Ascending aorta (tissue), 2 donors: Measurements from ENCODE around the gene ADRM1. TPM values are rescaled to one million over a fixed set of nuclear protein-coding genes. Genes with fewer than 3 reads are reported as not detected.

Source experiments
- DNase-seq, 2 donors: peaks; one replicate each; pipeline ENCODE4 v3.0.0-alpha.2; 2019; ENCODE audit warnings: low spot score in 2 of 2
- H3K27ac ChIP-seq, 2 donors: fragments of 200-600 bp; sonication (generic); one replicate each; pipeline ENCODE4 v1.5.1; 2016 to 2017; ENCODE audit warnings: mild to moderate bottlenecking in 1 of 2
- H3K27me3 ChIP-seq: fragments of 200-600 bp; sonication (generic); one replicate; pipeline ENCODE4 v1.5.1; 2017
- H3K36me3 ChIP-seq, 2 donors: fragments of 200-600 bp; sonication (generic); one replicate each; pipeline ENCODE4 v1.5.1; 2016
- H3K4me1 ChIP-seq, 2 donors: fragments of 200-600 bp; sonication (generic); one replicate each; pipeline ENCODE4 v1.5.1; 2016 to 2017; ENCODE audit warnings: mild to moderate bottlenecking in 1 of 2
- H3K4me3 ChIP-seq, 2 donors: fragments of 200-600 bp; sonication (generic); one replicate each; pipeline ENCODE4 v1.5.1; 2016 to 2017; ENCODE audit warnings: mild to moderate bottlenecking in 1 of 2
- H3K9me3 ChIP-seq, 2 donors: fragments of 200-600 bp; sonication (generic); one replicate each; pipeline ENCODE4 v1.5.1; 2016
- CTCF ChIP-seq, 3 experiments: fragments of 200-600 bp in 2 of 3; fragments of 450-650 bp in 1 of 3; sonication (generic) in 2 of 3; IDR thresholded peaks; one replicate each; pipeline ENCODE4 v1.5.1; 2016 to 2019; ENCODE audit warnings: antibody characterized with exemption in 3 of 3, mild to moderate bottlenecking in 1 of 3, moderate library complexity in 1 of 3
- intact Hi-C: fragments of 100-400 bp; cut with DNase I; formaldehyde crosslinking; loops from one replicate; pipeline ENCODE4 v1.15.1; 2023
- total RNA-seq: library from RNA; depleted of rRNA; stranded (reverse); fragments of >200 nt; gene quantifications from one replicate; pipeline ENCODE4 v1.1.0, GENCODE V29; 2016

The ADRM1 gene
- total RNA-seq, 1 donor from 2014 or later: 236 TPM

- no peak for TF ChIP-seq CTCF (IDR thresholded peaks at IDR 0.05)
- intact Hi-C loops: no loop called here
- DNase-seq: no peak
- no peak overlapping the region for H3K4me3 ChIP-seq
- peaks cover 41 to 51% of the 10 kb centered on the region in 2 donors for H3K36me3 ChIP-seq
- no peaks in the 10 kb centered on the region for H3K9me3 ChIP-seq
- H3K4me1 ChIP-seq: no peaks in the 10 kb centered on the region
- no peaks in the 10 kb centered on the region for H3K27me3 ChIP-seq
- H3K27ac ChIP-seq: no peak overlapping the region
Measured at GRCh38 chr20:62274332-62274950, 28.4 kb upstream of the ADRM1 start.

GRCh38 chr20:62275219-62275618 is 27.6 kb upstream of the ADRM1 start:
- H3K36me3 ChIP-seq: peaks cover 45 to 58% of the 10 kb centered on the region in 2 donors

GRCh38 chr20:62276439-62276838 is 26.4 kb upstream of the ADRM1 start:
- H3K27me3 ChIP-seq: no peaks in the 10 kb centered on the region
- no peak for TF ChIP-seq CTCF (IDR thresholded peaks at IDR 0.05)
- no peaks in the 10 kb centered on the region for H3K4me1 ChIP-seq
- H3K27ac ChIP-seq: no peak overlapping the region
- peaks cover 58 to 70% of the 10 kb centered on the region in 2 donors for H3K36me3 ChIP-seq
- H3K4me3 ChIP-seq: no peak overlapping the region
- no peaks in the 10 kb centered on the region for H3K9me3 ChIP-seq
- no peak for DNase-seq
- intact Hi-C loops: no loop called here

More at GRCh38 chr20:62275219-62275618, 27.6 kb upstream of the ADRM1 start:
- Histone ChIP-seq H3K9me3 (no peaks in the 10 kb centered on the region), H3K4me1 (no peaks in the 10 kb centered on the region), H3K27me3 (no peaks in the 10 kb centered on the region), H3K27ac (no peak overlapping the region), H3K4me3 (no peak overlapping the region)
- intact Hi-C loops: no loop called here
- DNase-seq: no peak
- TF ChIP-seq CTCF (IDR thresholded peaks at IDR 0.05): no peak

GRCh38 chr20:62277253-62277652 is 25.5 kb upstream of the ADRM1 start:
- peaks cover 62 to 71% of the 10 kb centered on the region in 2 donors for H3K36me3 ChIP-seq
- H3K27ac ChIP-seq: no peak overlapping the region
- no peaks in the 10 kb centered on the region for H3K4me1 ChIP-seq
- no peak overlapping the region for H3K4me3 ChIP-seq
- no peak for TF ChIP-seq CTCF (IDR thresholded peaks at IDR 0.05)
- DNase-seq: no peak
- no peaks in the 10 kb centered on the region for H3K9me3 ChIP-seq
- H3K27me3 ChIP-seq: no peaks in the 10 kb centered on the region
- intact Hi-C loops: no loop called here

- Histone ChIP-seq H3K27me3 (no peaks in the 10 kb centered on the region), H3K9me3 (no peaks in the 10 kb centered on the region), H3K27ac (no peak overlapping the region), H3K4me1 (no peaks in the 10 kb centered on the region), H3K36me3 (peaks cover 63 to 74% of the 10 kb centered on the region in 2 donors), H3K4me3 (no peak overlapping the region)
- DNase-seq: no peak
- no peak for TF ChIP-seq CTCF (IDR thresholded peaks at IDR 0.05)
- intact Hi-C loops: no loop called here
Measured at GRCh38 chr20:62280303-62280702, 22.5 kb upstream of the ADRM1 start.
